ENCODE measurements around the gene SYNDIG1.
"Not testable (repeated sequence)": the region's sequence is repeated elsewhere in the genome, so short reads cannot be mapped to it uniquely, and the experiment has no call there.

The SYNDIG1 gene

GRCh38 chr20:24493661-24494459, 24.4 kb downstream of the SYNDIG1 start:
- DNase-seq: no peak

DNA sequence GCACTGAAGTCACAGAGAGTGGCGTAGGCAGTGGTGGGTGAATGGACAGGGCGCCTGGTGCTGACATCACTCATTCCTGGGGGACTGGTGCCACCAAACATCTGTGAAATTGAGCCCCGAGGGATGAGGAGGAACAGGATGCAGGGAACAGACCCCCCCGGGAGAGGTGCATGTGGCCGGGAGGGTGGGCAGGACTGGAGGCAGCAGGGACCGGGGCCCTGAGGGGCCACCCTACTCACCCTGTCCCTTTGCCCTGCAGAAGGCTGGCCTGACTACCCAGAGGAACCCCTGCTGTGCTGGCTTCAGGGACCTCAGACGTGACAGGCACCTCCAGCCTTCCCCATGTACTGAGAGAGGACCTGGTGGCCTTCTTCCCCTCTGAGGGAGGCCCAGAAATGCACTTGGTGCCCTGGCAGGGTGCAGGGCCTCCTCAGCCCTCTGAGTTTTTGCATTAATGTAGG, 25.1 kb downstream of the SYNDIG1 start:
- DNase-seq: no peak

DNA sequence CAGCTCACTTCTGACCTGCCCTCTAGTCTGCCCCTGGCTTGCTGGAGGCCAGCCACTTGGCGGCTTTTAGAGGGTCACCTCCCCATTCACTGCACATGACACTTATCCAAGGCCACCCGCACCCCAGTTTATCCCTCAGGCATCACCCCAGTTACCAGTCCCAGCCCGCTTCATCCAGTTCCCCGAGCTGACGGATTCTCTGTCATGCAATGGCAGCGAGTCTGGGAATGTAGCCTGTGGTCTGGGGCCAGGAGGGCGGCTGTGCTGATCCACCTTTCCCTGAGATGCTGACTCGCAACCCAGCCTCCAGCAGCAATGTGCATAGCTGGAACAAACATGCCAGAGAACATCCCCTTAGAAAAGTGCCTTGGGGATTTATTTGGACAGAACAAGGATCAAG, 25.8 kb downstream of the SYNDIG1 start:
- no peak for DNase-seq

- no peak for DNase-seq
These were observed 28.4 kb downstream of the SYNDIG1 start for GRCh38 chr20:24497851-24498250.

DNA sequence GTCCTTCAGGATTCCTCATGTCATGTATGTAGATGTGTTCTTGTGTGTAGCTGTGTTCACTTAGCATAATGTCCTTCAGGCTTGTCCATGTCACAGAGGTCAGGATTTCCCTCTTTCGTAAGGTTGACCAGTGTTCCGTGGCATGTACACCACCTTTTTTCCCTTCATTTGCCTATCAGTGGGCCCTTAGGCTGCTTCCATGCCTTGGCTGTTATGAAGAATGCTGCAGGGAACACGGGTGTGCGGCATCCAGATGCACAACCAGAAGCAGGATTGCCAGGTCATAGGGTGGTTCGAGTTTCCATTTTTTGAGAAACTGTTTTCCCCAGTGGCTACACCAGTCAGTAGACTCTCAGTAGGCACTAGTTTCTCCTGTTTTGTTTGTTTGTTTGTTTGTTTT, 29.2 kb downstream of the SYNDIG1 start:
- DNase-seq: no peak

GRCh38 chr20:24499472-24499871, 30.0 kb downstream of the SYNDIG1 start:
- DNase-seq: no peak

- DNase-seq: no peak
These were observed 32.5 kb downstream of the SYNDIG1 start for GRCh38 chr20:24501764-24502556.

- no peak for DNase-seq
These were observed 33.2 kb downstream of the SYNDIG1 start for GRCh38 chr20:24502661-24503060.

GRCh38 chr20:24503352-24503931, 34.0 kb downstream of the SYNDIG1 start:
- no peak for DNase-seq

GRCh38 chr20:24504331-24505285, 35.2 kb downstream of the SYNDIG1 start:
- no peak for DNase-seq

GRCh38 chr20:24506146-24506545, 36.7 kb downstream of the SYNDIG1 start:
- DNase-seq: no peak

- DNase-seq: no peak
These were observed 37.3 kb downstream of the SYNDIG1 start for GRCh38 chr20:24506696-24507095.

GRCh38 chr20:24507182-24507853, 37.9 kb downstream of the SYNDIG1 start:
- DNase-seq: no peak

- DNase-seq: not testable (repeated sequence)
These were observed 43.0 kb downstream of the SYNDIG1 start for GRCh38 chr20:24512441-24512840.

DNA sequence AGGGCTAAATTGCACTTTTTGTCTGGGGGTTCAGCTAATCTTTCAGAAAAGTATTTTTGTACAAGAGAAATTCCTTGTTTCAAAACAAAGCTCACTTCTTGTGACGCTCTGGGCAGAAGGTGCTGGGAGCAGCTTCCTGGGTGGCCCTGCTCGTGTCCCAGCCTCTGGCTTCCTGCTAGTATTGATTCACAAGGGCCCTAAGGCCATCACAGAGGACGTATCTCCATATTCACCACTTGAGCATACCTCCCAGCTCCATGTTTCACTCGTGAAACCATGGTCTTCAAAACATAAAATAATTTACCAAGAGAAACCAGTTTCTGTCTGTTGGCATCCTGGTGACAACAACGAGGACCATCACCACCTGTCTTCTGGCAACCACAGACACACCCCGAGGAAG, 49.1 kb downstream of the SYNDIG1 start:
- no peak for DNase-seq

- no peak for DNase-seq
These were observed 50.0 kb downstream of the SYNDIG1 start for GRCh38 chr20:24519476-24519875.

DNA sequence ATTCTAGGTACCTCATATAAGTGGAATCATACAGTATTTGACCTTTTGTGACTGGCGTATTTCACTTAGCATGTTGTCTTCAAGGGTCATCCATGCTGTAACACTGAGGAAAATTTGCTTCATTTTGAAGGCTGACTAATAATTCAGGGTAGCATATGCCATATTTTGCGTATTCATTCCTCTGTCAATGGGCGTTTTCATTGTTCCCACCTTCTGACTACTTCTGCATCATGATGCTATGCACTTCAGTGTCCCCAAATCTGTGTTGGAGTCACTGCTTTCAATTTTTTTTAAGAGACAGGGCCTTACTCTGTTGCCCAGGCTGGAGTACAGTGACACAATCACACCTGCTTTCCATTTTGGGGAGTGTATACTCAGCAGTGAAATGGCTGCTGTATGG, 51.6 kb downstream of the SYNDIG1 start:
- DNase-seq: no peak

GRCh38 chr20:24522452-24523330, 53.3 kb downstream of the SYNDIG1 start:
- no peak for DNase-seq

DNA sequence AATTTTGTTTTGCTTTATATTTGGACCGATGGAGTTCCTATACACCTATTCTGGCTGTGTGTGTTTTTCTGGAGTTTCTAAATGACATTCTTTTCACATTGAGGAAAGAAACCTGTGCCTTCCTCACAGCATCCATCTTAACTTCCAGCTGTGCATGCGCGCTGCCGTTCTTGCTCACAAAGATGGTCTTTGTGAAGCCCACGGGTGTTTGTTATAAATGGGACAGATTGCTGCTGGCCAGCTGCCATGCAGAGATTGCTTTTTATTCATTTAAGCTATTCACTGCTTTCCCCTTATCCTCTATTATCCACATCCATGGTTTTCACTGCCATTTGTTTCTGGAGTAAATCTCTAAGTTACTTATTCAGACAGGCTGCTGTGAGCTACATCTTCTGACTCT, 54.2 kb downstream of the SYNDIG1 start:
- DNase-seq: no peak

GRCh38 chr20:24528583-24529368, 59.3 kb downstream of the SYNDIG1 start:
- DNase-seq: no peak
